ENCODE results near the gene NUP50.

NUP50 gene

DNA sequence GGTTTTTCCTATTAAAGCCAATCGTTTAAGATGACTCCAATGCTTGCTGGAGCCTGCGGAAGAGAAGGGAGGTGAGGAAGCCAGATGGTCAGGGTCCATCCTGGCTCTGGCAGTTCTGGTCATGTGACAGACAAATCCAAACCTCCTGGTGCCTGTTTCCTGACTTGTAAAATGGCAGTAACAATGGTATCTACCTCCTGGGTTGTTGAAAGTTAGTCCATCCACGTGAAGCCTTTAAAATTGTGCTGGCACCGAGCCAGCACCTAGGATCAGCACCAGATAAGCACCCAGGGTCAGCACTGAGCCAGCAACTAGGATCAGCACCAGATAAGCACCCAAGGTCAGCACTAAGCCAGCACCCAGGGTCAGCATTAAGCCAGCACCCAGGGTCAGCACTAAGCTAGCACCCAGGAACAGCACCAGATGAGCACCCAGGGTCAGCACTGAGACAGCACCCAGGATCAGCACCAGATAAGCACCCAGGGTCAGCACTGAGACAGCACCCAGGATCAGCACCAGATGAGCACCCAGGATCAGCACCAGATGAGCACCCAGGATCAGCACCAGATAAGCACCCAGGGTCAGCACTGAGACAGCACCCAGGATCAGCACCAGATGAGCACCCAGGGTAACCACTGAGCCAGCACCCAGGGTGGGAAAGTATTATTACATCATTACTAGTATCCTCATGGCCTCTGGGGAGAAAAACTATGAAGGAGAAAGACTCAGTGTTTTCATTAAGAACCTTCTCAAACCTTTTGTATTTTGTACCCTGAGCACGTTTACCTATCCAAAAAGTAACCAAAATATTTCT lies 59.8 kb downstream of the NUP50 start:
- Mint-ChIP-seq H3K9me3 (no peaks in the 10 kb centered on the region), H3K36me3 (peaks cover 9% of the 10 kb centered on the region), H3K4me1 (peaks cover 66% of the 10 kb centered on the region), H3K4me3 (no peak overlapping the region), H3K27ac (peak overlapping the region; percentile 76)
- ATAC-seq, result no peak
- no peak for DNase-seq (ENCODE audit: low spot score in 2 of 2)

DNA sequence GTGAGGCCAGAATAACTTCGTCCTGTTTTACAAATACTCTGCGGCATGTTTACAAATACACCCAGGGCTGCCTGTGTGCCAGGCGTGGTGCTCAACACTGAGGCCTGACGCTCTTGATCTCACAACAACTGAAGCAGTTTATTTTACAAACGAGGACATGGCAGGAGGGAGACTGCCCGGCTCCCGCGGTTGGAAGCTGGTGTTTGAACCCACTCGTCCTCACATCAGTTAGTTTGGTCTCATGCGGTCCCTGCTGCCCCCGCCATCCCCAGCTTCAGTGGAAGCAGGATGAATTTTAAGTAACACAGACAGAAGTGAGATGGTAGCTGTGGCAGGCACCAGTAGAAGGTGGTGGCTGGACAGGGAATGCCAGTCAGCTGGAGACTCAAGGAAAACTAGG lies 60.6 kb downstream of the NUP50 start:
- H3K4me3 Mint-ChIP-seq, result no peak overlapping the region
- peak overlapping the region; percentile 76 for H3K27ac Mint-ChIP-seq
- ATAC-seq (no peak), DNase-seq (ENCODE audit: low spot score in 2 of 2) (no peak)
- no peaks in the 10 kb centered on the region for H3K9me3 Mint-ChIP-seq
- peaks cover 6% of the 10 kb centered on the region for H3K36me3 Mint-ChIP-seq
- H3K4me1 Mint-ChIP-seq, result peaks cover 59% of the 10 kb centered on the region

DNA sequence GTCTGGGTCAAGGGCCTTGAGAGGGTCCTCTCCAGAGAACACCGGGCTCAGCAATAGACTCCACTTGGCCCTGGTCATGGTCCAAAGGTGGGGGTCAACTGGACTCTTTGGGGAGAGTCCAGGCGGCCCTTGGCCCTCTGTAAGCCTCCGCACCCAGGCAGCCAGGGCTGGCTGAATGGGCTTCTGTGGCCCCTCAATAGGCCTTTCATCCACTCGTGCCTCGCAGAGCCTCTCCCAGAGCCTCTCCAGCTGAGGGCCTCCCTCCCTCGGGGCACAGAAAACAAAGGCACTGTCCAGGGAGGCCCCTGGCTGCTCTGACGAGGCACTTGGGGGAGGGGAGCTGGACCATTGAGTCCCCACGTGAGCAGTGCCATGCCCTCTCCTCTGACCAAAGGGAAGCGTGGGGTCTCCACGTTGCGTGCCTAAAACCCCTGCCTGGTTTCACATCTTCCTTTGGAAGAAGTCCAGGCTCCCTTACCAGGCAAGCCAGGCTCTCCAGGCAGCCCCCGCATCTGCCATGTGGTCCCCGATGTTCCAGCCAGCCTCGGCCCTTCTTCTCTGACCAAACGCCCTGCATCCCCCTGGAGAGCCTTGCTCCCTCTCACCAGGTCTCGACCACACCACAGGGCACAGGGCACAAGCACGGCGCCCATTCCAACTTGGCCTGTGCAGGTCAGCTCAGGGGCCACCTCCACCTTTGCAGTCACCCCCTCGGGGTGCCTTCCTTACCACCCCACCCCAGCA lies 61.4 kb downstream of the NUP50 start:
- peaks cover 57% of the 10 kb centered on the region for H3K4me1 Mint-ChIP-seq
- peaks cover 5% of the 10 kb centered on the region for H3K36me3 Mint-ChIP-seq

DNA sequence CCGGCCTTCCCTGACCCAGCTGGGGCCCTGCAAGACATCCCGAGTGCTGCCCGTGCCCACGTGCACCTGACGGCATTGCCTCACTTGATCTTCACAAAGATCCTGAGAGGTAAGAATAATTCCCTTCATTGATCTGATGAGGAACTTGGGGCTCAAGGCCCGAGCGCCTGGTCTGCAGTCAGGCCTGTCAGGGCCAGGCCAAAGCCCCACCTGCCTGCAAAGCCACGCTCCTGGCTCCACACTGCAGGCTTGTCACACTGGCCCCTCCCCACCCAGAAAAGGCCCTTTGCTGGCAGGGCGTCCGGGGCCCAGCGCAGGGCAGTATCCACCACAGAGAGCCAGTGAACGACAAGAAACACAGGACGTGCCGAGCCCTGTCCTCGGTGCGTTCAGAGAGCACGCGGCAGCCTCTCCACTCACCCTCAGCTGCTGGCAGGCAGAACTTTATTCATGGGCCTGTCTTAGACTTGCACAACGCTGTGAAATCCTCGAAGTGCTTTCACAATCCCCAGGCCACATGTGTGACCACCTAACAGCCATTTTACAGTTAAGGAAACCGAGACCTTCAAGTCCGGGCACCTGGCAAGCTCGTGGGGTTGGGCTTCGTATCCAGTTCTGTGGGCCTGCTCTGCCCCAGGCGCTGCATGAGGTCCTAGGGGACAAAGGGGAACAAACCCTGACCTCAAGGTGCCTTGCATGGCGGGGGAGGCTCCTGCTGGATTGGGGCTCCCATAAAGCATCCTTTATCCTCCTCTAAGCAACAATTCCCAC lies 62.2 kb downstream of the NUP50 start:
- H3K4me3 Mint-ChIP-seq, result no peak overlapping the region
- H3K9me3 Mint-ChIP-seq, result no peaks in the 10 kb centered on the region
- peak overlapping the region; percentile 38 for H3K27ac Mint-ChIP-seq
- peaks cover 5% of the 10 kb centered on the region for H3K36me3 Mint-ChIP-seq
- no peak for DNase-seq (ENCODE audit: low spot score in 2 of 2)
- ATAC-seq, result no peak
- peaks cover 57% of the 10 kb centered on the region for H3K4me1 Mint-ChIP-seq

More for the DNA sequence above, 61.4 kb downstream of the NUP50 start:
- no peaks in the 10 kb centered on the region for H3K9me3 Mint-ChIP-seq
- DNase-seq (ENCODE audit: low spot score in 2 of 2), result no peak
- peak; percentile 11 for ATAC-seq
- H3K27ac Mint-ChIP-seq, result peak overlapping the region; percentile 76
- H3K4me3 Mint-ChIP-seq, result no peak overlapping the region

DNA sequence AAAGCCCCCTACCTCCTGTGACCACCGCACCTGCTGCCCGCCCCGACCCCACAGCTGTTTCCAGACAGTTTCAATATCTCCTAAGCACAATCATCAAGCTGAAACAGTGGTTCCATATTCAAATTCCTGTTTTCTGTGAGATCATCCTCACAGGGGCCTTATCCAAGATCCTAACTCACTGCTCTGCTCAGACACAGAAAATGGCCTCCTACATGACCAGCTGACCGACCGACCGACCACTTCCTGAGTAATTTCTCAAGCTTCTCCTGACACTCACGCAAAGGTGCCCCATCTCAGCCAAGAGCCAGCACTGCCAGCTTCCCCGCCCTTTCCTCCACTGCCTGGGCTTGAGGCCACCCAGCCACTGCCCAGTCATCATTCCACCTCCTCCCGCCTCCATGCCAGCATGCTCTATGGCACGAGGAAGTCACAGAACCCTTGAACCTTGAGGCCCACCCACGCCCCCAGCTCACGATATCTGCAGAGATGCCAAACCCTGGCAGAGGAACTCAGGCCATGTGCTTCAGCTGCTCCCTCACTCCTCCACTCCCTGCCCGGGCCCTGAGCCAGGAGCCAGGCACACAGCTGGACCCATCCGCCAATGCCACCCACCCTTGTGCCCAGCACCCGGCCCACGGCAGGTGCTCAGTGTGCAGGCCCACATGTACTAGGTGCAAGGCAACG lies 62.9 kb downstream of the NUP50 start:
- H3K4me3 Mint-ChIP-seq, result no peak overlapping the region
- DNase-seq (ENCODE audit: low spot score in 2 of 2) (no peak), ATAC-seq (peak; percentile 11)
- H3K4me1 Mint-ChIP-seq, result peaks cover 62% of the 10 kb centered on the region
- H3K27ac Mint-ChIP-seq, result peak overlapping the region; percentile 38
- peaks cover 5% of the 10 kb centered on the region for H3K36me3 Mint-ChIP-seq
- no peaks in the 10 kb centered on the region for H3K9me3 Mint-ChIP-seq

DNA sequence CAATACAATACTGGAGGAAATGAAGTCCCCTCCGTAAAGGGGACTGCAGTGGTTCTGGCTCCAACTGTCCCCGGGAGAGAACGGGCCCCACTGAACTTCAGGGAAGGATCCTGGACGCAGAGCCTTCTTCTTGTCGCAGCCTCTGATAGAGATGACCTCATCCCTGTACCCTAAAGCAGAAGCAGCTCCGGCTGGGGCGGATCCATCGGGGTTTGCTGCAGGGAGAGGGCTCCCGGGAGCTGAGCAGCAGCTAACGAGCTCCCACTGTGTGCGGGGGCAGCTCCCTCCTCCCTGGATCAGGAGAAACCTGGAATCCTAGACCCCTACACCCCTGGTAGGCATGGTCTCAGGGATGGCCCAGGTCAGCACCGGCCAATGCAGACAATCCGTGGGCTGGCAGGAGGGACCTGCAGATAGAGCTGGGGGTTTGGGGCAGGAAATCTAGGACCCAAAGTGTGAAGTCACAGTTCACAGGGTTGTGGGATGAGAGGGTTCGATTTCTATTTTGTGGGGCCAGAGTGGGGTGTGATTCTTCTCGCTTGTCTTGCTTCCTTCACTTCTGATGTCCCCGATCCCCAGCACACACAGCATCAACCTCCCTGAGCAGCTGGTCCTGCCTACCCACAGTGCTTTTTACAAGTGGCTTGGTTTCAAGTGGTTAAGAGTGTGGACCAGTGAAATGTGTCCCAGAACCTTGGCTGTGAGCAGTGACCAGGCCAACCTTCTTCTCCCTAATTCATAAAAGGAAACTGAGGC lies 64.1 kb downstream of the NUP50 start:
- H3K9me3 Mint-ChIP-seq, result no peaks in the 10 kb centered on the region
- ATAC-seq, result no peak
- no peak overlapping the region for H3K4me3 Mint-ChIP-seq
- H3K36me3 Mint-ChIP-seq, result peaks cover 5% of the 10 kb centered on the region
- DNase-seq (ENCODE audit: low spot score in 2 of 2), result no peak
- H3K4me1 Mint-ChIP-seq, result peaks cover 64% of the 10 kb centered on the region
- peak overlapping the region; percentile 58 for H3K27ac Mint-ChIP-seq

DNA sequence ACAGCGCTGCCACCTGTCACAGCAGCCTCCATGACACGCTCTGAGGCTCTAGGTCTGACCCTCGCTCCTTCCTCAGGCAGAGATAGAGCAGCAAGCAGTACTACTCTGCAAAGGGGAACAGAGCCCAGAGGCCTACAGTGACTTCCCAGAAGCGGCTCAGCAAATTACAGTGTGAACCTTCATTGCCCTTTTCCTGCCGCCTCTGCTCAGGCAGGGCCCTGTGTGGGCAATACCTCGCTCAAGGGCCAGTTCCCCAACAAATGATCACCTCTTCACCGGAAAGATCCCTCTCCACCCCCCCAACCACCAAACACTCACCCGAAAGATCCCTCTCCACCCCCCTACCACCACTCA lies 64.7 kb downstream of the NUP50 start:
- ATAC-seq (no peak), DNase-seq (ENCODE audit: low spot score in 2 of 2) (no peak)
- peaks cover 63% of the 10 kb centered on the region for H3K4me1 Mint-ChIP-seq
- peak overlapping the region; percentile 58 for H3K27ac Mint-ChIP-seq
- H3K4me3 Mint-ChIP-seq, result no peak overlapping the region
- peaks cover 5% of the 10 kb centered on the region for H3K36me3 Mint-ChIP-seq
- H3K9me3 Mint-ChIP-seq, result no peaks in the 10 kb centered on the region

DNA sequence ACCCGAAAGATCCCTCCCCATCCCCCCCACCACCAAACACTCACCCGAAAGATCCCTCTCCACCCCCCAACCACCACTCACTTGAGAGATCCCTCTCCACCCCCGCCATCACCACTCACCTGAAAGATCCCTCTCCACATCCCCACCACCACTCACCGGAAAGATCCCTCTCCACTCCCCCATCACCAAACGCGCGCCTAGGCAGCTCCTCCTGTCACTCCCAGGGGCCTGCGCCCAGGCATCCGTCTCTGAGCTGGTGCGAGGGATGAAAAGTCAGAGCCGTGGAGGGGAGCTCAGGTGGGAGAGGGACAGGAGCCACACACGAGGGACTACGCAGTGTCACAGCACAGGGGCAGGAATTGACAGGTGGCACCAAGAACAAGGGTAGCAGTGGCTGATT lies 65.5 kb downstream of the NUP50 start:
- Mint-ChIP-seq H3K4me1 (peaks cover 65% of the 10 kb centered on the region), H3K27ac (no peak overlapping the region)
- no peak for ATAC-seq

DNA sequence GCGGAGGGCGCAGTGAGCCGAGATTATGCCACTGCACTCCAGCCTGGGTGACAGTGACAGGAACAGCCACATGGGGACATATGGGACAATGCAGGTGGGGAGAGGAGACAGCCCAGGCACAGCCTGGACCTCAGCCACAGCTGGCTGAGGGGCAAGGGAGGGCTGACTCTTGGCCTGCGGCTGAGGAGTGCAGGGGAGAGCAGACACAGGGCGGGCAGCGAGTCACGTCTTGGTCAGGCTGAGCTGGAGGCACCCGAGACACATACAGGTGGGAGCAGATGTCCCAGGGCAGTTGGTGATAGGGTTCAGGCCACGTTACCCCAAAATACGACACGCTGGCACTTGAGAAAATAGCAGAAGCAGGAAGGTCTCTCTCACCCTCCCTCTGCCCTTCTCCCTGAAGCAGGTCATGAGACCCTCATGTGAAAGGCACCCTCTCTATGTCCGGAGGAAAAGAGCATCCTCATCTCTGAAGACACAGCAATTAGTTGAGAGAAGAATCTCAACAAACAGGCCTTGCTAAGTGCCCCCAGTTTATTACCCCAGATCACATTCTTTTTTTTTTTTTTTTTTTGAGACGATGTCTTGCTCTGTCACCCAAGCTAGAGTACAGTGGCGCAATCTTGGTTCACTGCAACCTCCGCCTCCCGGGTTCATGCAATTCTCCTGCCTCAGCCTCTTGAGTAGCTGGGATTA lies 66.4 kb downstream of the NUP50 start:
- no peaks in the 10 kb centered on the region for H3K36me3 Mint-ChIP-seq
- H3K4me3 Mint-ChIP-seq, result no peak overlapping the region
- peaks cover 58% of the 10 kb centered on the region for H3K4me1 Mint-ChIP-seq
- DNase-seq (ENCODE audit: low spot score in 2 of 2), result no peak
- H3K27ac Mint-ChIP-seq, result peak overlapping the region; percentile 52
- ATAC-seq, result no peak
- H3K9me3 Mint-ChIP-seq, result no peaks in the 10 kb centered on the region

More for the DNA sequence above, 65.5 kb downstream of the NUP50 start:
- DNase-seq (ENCODE audit: low spot score in 2 of 2), result no peak
- no peaks in the 10 kb centered on the region for H3K9me3 Mint-ChIP-seq
- no peak overlapping the region for H3K4me3 Mint-ChIP-seq
- H3K36me3 Mint-ChIP-seq, result peaks cover 5% of the 10 kb centered on the region

DNA sequence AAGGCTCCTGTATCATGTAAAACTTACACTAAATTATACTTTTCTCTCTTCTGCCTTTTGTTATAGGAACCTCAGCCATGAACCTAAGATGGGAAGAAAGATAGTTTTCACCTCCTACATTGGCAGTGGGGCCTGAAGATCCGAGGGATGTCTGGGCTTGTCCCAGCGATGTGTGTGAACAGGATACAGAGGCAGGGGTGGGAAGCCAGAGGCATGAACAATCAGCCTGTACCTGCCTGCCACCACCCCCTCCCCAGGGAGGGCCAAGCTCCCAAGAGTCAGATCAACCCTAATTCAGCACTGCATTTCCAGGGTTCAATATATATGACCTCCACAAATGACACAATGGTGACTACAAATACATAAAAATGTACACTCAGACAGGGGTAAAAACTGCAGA lies 67.6 kb downstream of the NUP50 start:
- Mint-ChIP-seq H3K36me3 (no peaks in the 10 kb centered on the region), H3K27ac (peak overlapping the region; percentile 55), H3K4me3 (no peak overlapping the region), H3K9me3 (no peaks in the 10 kb centered on the region), H3K4me1 (peaks cover 58% of the 10 kb centered on the region)
- DNase-seq (ENCODE audit: low spot score in 2 of 2) (no peak), ATAC-seq (no peak)

DNA sequence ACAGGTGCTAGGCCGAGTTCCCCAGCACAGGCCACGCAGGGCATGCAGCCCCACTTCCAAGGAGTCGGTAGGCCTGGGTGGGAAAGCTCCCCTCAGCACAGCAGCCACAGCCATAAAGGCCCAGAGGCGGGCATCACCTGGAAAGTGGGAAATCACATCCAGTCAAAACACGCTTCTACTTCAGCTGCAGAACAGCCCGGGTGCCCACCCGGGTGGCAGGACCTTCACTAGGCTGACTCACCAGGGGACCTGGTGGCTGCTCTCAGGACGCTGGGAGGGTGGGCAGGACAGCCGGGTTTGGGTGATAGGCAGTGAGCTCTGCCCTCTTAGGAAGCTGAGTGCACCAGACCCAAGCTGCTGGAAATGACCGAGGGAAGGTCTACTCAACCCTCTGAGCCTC lies 69.7 kb downstream of the NUP50 start:
- DNase-seq (ENCODE audit: low spot score in 2 of 2) (no peak), ATAC-seq (no peak)
- Mint-ChIP-seq H3K36me3 (no peaks in the 10 kb centered on the region), H3K9me3 (no peaks in the 10 kb centered on the region), H3K4me1 (peaks cover 47% of the 10 kb centered on the region), H3K27ac (peak overlapping the region; percentile 83), H3K4me3 (no peak overlapping the region)

DNA sequence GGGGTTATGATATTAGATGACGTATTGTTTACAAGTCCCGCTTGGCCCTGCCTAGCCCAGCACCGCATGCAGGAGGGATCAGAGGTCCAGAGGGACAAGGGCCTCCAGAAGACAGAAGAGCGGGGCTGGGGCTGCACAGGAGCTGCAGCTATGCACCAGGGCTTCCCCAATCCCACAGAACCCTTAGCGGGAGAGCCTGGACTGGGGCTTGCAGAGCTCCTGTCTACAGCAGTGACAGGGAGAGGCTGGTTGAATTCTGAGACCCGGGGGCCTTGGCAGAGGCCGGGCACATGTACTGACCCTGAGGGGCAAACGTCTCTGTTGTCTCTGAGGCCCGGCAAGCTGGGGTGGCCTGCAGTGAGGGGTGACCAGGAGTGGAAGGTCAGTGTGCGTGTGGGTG lies 70.1 kb downstream of the NUP50 start:
- Mint-ChIP-seq H3K4me3 (no peak overlapping the region), H3K9me3 (no peaks in the 10 kb centered on the region), H3K27ac (peak overlapping the region; percentile 83), H3K4me1 (peaks cover 49% of the 10 kb centered on the region), H3K36me3 (no peaks in the 10 kb centered on the region)
- DNase-seq (ENCODE audit: low spot score in 2 of 2), result no peak
- ATAC-seq, result no peak

DNA sequence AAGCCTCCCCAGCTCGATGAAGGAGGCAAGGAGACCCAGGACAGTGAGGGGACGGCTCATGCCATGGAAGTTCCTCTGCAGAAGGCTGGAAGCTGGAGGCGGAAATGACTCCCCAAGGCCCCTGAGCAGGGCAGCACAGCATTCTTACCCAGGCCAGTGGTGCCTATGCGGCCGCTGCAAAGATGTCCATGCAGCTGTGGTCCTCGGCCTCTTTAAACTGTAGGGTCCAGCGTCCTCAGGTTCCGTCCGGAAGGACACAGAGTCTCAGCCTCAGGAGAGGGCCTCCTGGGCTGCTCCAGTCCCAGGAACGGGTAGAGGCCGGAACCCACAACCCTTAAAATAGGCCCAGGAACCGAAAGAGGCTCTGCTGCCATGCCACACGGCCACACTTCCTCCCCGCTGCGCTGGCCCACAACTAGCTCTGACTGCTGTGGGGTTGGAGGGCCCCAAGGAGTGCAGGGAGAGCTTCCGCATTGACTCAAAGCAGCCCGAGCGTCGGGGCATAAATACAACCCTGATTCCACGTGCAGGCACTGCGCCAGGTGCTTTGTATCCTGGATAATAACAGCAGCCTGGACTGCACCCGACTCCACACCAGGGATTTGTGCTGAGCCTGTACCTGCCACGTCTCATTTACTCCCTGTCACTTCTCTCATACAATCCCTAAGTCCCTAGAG lies 71.5 kb downstream of the NUP50 start:
- DNase-seq (ENCODE audit: low spot score in 2 of 2), result no peak
- H3K4me3 Mint-ChIP-seq, result peak overlapping the region; percentile 55
- H3K27ac Mint-ChIP-seq, result no peak overlapping the region

More for the DNA sequence above, 71.5 kb downstream of the NUP50 start:
- peak; percentile 84 for ATAC-seq
- Mint-ChIP-seq H3K9me3 (no peaks in the 10 kb centered on the region), H3K36me3 (peaks cover 4% of the 10 kb centered on the region), H3K4me1 (peaks cover 64% of the 10 kb centered on the region)

Measured in stimulated activated effector memory CD8-positive, alpha-beta T cell treated with anti-CD3 and anti-CD28 coated beads, Interleukin-12 subunit alpha, Interleukin-12 subunit beta, amount 100 ng/mL, for 72 hours (primary cell).